Type B pancreatic cell (in vitro differentiated cells): Measurements from ENCODE around the gene FGF14. TPM values are rescaled to one million over a fixed set of nuclear protein-coding genes. Genes with fewer than 3 reads are reported as not detected.

Experiments used
- DNase-seq: peaks from one replicate; pipeline ENCODE4 v3.0.0; 2021; ENCODE audit warnings: mixed read lengths; ENCODE audit not compliant: unreplicated experiment; ENCODE audit errors: extremely low spot score
- H3K27ac Mint-ChIP-seq: 2 replicates; pipeline ENCODE4 v1.8.0; 2021; ENCODE audit warnings: mild to moderate bottlenecking, mixed read lengths
- H3K27me3 Mint-ChIP-seq: 2 replicates; pipeline ENCODE4 v1.8.0; 2021; ENCODE audit warnings: mixed read lengths
- H3K36me3 Mint-ChIP-seq: 2 replicates; pipeline ENCODE4 v1.8.0; 2021; ENCODE audit warnings: mixed read lengths
- H3K4me1 Mint-ChIP-seq: one replicate; pipeline ENCODE4 v1.8.0; 2021; ENCODE audit warnings: mixed read lengths; ENCODE audit not compliant: unreplicated experiment
- H3K4me3 Mint-ChIP-seq: 2 replicates; pipeline ENCODE4 v1.8.0; 2021; ENCODE audit warnings: mild to moderate bottlenecking, mixed read lengths
- H3K9me3 Mint-ChIP-seq: 2 replicates; pipeline ENCODE4 v1.8.0; 2021; ENCODE audit warnings: mixed read lengths
- CTCF ChIP-seq: fragments of 200-600 bp; sonication (generic); conservative IDR thresholded peaks from 2 replicates; pipeline ENCODE4 v1.5.0; 2021; ENCODE audit warnings: antibody characterized with exemption, mild to moderate bottlenecking
- total RNA-seq: library from RNA; stranded (reverse); gene quantifications from 2 replicates; pipeline ENCODE4 v1.2.1, GENCODE V29; 2021; ENCODE audit warnings: low replicate concordance

FGF14 gene
- total RNA-seq, 1 donor from 2014 or later = 4.2 TPM

- Mint-ChIP-seq H3K9me3 (no peaks in the 10 kb centered on the region), H3K27ac (no peak overlapping the region), H3K4me3 (no peak overlapping the region), H3K27me3 (peaks cover 14% of the 10 kb centered on the region), H3K4me1 (no peaks in the 10 kb centered on the region), H3K36me3 (no peaks in the 10 kb centered on the region)
- no peak for TF ChIP-seq CTCF
- no peak for DNase-seq
Measured at GRCh38 chr13:102327119-102327617, 74.7 kb downstream of the FGF14 start.

GRCh38 chr13:102326381-102327118 is 75.3 kb downstream of the FGF14 start:
- no peak overlapping the region for H3K4me3 Mint-ChIP-seq
- TF ChIP-seq CTCF = no peak
- H3K4me1 Mint-ChIP-seq = no peaks in the 10 kb centered on the region
- H3K36me3 Mint-ChIP-seq = no peaks in the 10 kb centered on the region
- H3K9me3 Mint-ChIP-seq = no peaks in the 10 kb centered on the region
- H3K27ac Mint-ChIP-seq = no peak overlapping the region
- H3K27me3 Mint-ChIP-seq = peaks cover 14% of the 10 kb centered on the region
- no peak for DNase-seq

- no peak overlapping the region for H3K27ac Mint-ChIP-seq
- no peak for DNase-seq
- H3K27me3 Mint-ChIP-seq = peaks cover 12% of the 10 kb centered on the region
- TF ChIP-seq CTCF = no peak
- H3K9me3 Mint-ChIP-seq = no peaks in the 10 kb centered on the region
- no peaks in the 10 kb centered on the region for H3K36me3 Mint-ChIP-seq
- no peak overlapping the region for H3K4me3 Mint-ChIP-seq
- H3K4me1 Mint-ChIP-seq = no peaks in the 10 kb centered on the region
Measured at GRCh38 chr13:102325321-102325720, 76.5 kb downstream of the FGF14 start.

- Mint-ChIP-seq H3K9me3 (no peaks in the 10 kb centered on the region), H3K27ac (no peak overlapping the region), H3K4me1 (no peaks in the 10 kb centered on the region), H3K36me3 (no peaks in the 10 kb centered on the region), H3K4me3 (no peak overlapping the region), H3K27me3 (no peaks in the 10 kb centered on the region)
- no peak for DNase-seq
- TF ChIP-seq CTCF = no peak
Measured at GRCh38 chr13:102323505-102323904, 78.3 kb downstream of the FGF14 start.

GRCh38 chr13:102323012-102323411 is 78.8 kb downstream of the FGF14 start:
- H3K9me3 Mint-ChIP-seq = no peaks in the 10 kb centered on the region
- H3K27ac Mint-ChIP-seq = no peak overlapping the region
- H3K27me3 Mint-ChIP-seq = no peaks in the 10 kb centered on the region
- TF ChIP-seq CTCF = no peak
- no peak overlapping the region for H3K4me3 Mint-ChIP-seq
- DNase-seq = no peak
- no peaks in the 10 kb centered on the region for H3K36me3 Mint-ChIP-seq
- H3K4me1 Mint-ChIP-seq = no peaks in the 10 kb centered on the region
